Measurements from ENCODE around the gene BARHL1. TPM values are rescaled to one million over a fixed set of nuclear protein-coding genes. Genes with fewer than 3 reads are reported as not detected.

Gene BARHL1
- total RNA-seq, 1 experiment from 2014 or later = not detected

GRCh38 chr9:132590318-132591182, 8.1 kb downstream of the BARHL1 start:
- no peak for DNase-seq
- H2AFZ ChIP-seq (ENCODE audit: low read length) = no peak overlapping the region
- no peak overlapping the region for H3K9ac ChIP-seq (ENCODE audit: low read length)
- H3K79me2 ChIP-seq (ENCODE audit: low read length) = no peaks in the 10 kb centered on the region
- no peak overlapping the region for H3K27ac ChIP-seq (ENCODE audit: low read length)
- peaks cover 8% of the 10 kb centered on the region; the same call in 1 of the 2 replicates for H4K20me1 ChIP-seq (ENCODE audit: insufficient read depth, low read depth, low read length)
- H3K9me3 ChIP-seq (ENCODE audit: low read length) = no peaks in the 10 kb centered on the region
- H3K27me3 ChIP-seq (ENCODE audit: low read length) = no peaks in the 10 kb centered on the region
- H3K9me2 ChIP-seq (replicated peaks; ENCODE audit: insufficient read depth, low read length) = no peaks in the 10 kb centered on the region
- H3K4me2 ChIP-seq (ENCODE audit: low read depth, low read length, poor library complexity, severe bottlenecking) = no peak overlapping the region
- no peaks in the 10 kb centered on the region for H3K4me1 ChIP-seq (ENCODE audit: low read length)
- H3K4me3 ChIP-seq (ENCODE audit: low read length) = no peak overlapping the region
- H3K36me3 ChIP-seq (ENCODE audit: insufficient read depth, low read length) = peaks cover 1% of the 10 kb centered on the region; the same call in 1 of the 2 replicates

GRCh38 chr9:132591244-132591643, 8.8 kb downstream of the BARHL1 start:
- no peaks in the 10 kb centered on the region for H3K9me2 ChIP-seq (replicated peaks; ENCODE audit: insufficient read depth, low read length)
- no peaks in the 10 kb centered on the region for H3K27me3 ChIP-seq (ENCODE audit: low read length)
- H3K9ac ChIP-seq (ENCODE audit: low read length) = no peak overlapping the region
- H4K20me1 ChIP-seq (ENCODE audit: insufficient read depth, low read depth, low read length) = peaks cover 8% of the 10 kb centered on the region; the same call in 1 of the 2 replicates
- H3K9me3 ChIP-seq (ENCODE audit: low read length) = no peaks in the 10 kb centered on the region
- no peak overlapping the region for H3K4me2 ChIP-seq (ENCODE audit: low read depth, low read length, poor library complexity, severe bottlenecking)
- H3K4me1 ChIP-seq (ENCODE audit: low read length) = no peaks in the 10 kb centered on the region
- no peaks in the 10 kb centered on the region for H3K79me2 ChIP-seq (ENCODE audit: low read length)
- no peak for DNase-seq
- H2AFZ ChIP-seq (ENCODE audit: low read length) = no peak overlapping the region
- H3K36me3 ChIP-seq (ENCODE audit: insufficient read depth, low read length) = peaks cover 7% of the 10 kb centered on the region; the same call in 1 of the 2 replicates
- H3K27ac ChIP-seq (ENCODE audit: low read length) = no peak overlapping the region
- no peak overlapping the region for H3K4me3 ChIP-seq (ENCODE audit: low read length)

- no peaks in the 10 kb centered on the region for H3K9me3 ChIP-seq (ENCODE audit: low read length)
- no peaks in the 10 kb centered on the region for H3K9me2 ChIP-seq (replicated peaks; ENCODE audit: insufficient read depth, low read length)
- no peaks in the 10 kb centered on the region for H3K4me1 ChIP-seq (ENCODE audit: low read length)
- no peaks in the 10 kb centered on the region for H3K79me2 ChIP-seq (ENCODE audit: low read length)
- H3K27me3 ChIP-seq (ENCODE audit: low read length) = no peaks in the 10 kb centered on the region
- H3K4me2 ChIP-seq (ENCODE audit: low read depth, low read length, poor library complexity, severe bottlenecking) = no peak overlapping the region
- H3K27ac ChIP-seq (ENCODE audit: low read length) = no peak overlapping the region
- H3K36me3 ChIP-seq (ENCODE audit: insufficient read depth, low read length) = peaks cover 7% of the 10 kb centered on the region; the same call in 1 of the 2 replicates
- no peak overlapping the region for H3K4me3 ChIP-seq (ENCODE audit: low read length)
- DNase-seq = no peak
- H2AFZ ChIP-seq (ENCODE audit: low read length) = no peak overlapping the region
- no peak overlapping the region for H3K9ac ChIP-seq (ENCODE audit: low read length)
- peaks cover 8% of the 10 kb centered on the region; the same call in 1 of the 2 replicates for H4K20me1 ChIP-seq (ENCODE audit: insufficient read depth, low read depth, low read length)
Observed at GRCh38 chr9:132591751-132592314, 9.4 kb downstream of the BARHL1 start.

- H3K4me2 ChIP-seq (ENCODE audit: low read depth, low read length, poor library complexity, severe bottlenecking) = no peak overlapping the region
Observed at GRCh38 chr9:132592451-132592850, 10.0 kb downstream of the BARHL1 start.

GRCh38 chr9:132594412-132594811, 12.0 kb downstream of the BARHL1 start:
- H3K9me3 ChIP-seq (ENCODE audit: low read length) = no peaks in the 10 kb centered on the region
- no peaks in the 10 kb centered on the region for H3K79me2 ChIP-seq (ENCODE audit: low read length)
- no peak overlapping the region for H3K4me3 ChIP-seq (ENCODE audit: low read length)
- peaks cover 8% of the 10 kb centered on the region; the same call in 1 of the 2 replicates for H4K20me1 ChIP-seq (ENCODE audit: insufficient read depth, low read depth, low read length)
- no peaks in the 10 kb centered on the region for H3K4me1 ChIP-seq (ENCODE audit: low read length)
- H3K9me2 ChIP-seq (replicated peaks; ENCODE audit: insufficient read depth, low read length) = no peaks in the 10 kb centered on the region
- no peak overlapping the region for H2AFZ ChIP-seq (ENCODE audit: low read length)
- no peaks in the 10 kb centered on the region for H3K27me3 ChIP-seq (ENCODE audit: low read length)
- H3K27ac ChIP-seq (ENCODE audit: low read length) = no peak overlapping the region
- no peak for DNase-seq
- H3K9ac ChIP-seq (ENCODE audit: low read length) = no peak overlapping the region
- H3K4me2 ChIP-seq (ENCODE audit: low read depth, low read length, poor library complexity, severe bottlenecking) = no peak overlapping the region
- H3K36me3 ChIP-seq (ENCODE audit: insufficient read depth, low read length) = peaks cover 7% of the 10 kb centered on the region; the same call in 1 of the 2 replicates

More at GRCh38 chr9:132592451-132592850, 10.0 kb downstream of the BARHL1 start:
- H3K36me3 ChIP-seq (ENCODE audit: insufficient read depth, low read length) = peaks cover 7% of the 10 kb centered on the region; the same call in 1 of the 2 replicates
- H4K20me1 ChIP-seq (ENCODE audit: insufficient read depth, low read depth, low read length) = peaks cover 8% of the 10 kb centered on the region; the same call in 1 of the 2 replicates
- no peak for DNase-seq
- H3K4me1 ChIP-seq (ENCODE audit: low read length) = no peaks in the 10 kb centered on the region
- H3K27me3 ChIP-seq (ENCODE audit: low read length) = no peaks in the 10 kb centered on the region
- H2AFZ ChIP-seq (ENCODE audit: low read length) = no peak overlapping the region
- no peaks in the 10 kb centered on the region for H3K79me2 ChIP-seq (ENCODE audit: low read length)
- no peaks in the 10 kb centered on the region for H3K9me3 ChIP-seq (ENCODE audit: low read length)
- no peak overlapping the region for H3K4me3 ChIP-seq (ENCODE audit: low read length)
- H3K9me2 ChIP-seq (replicated peaks; ENCODE audit: insufficient read depth, low read length) = no peaks in the 10 kb centered on the region
- no peak overlapping the region for H3K27ac ChIP-seq (ENCODE audit: low read length)
- H3K9ac ChIP-seq (ENCODE audit: low read length) = no peak overlapping the region

- Histone ChIP-seq H3K4me1 (ENCODE audit: low read length) (no peaks in the 10 kb centered on the region), H3K9me2 (replicated peaks; ENCODE audit: insufficient read depth, low read length) (no peaks in the 10 kb centered on the region), H3K9ac (ENCODE audit: low read length) (no peak overlapping the region), H3K4me3 (ENCODE audit: low read length) (no peak overlapping the region), H2AFZ (ENCODE audit: low read length) (no peak overlapping the region), H3K4me2 (ENCODE audit: low read depth, low read length, poor library complexity, severe bottlenecking) (no peak overlapping the region), H3K9me3 (ENCODE audit: low read length) (no peaks in the 10 kb centered on the region), H3K27ac (ENCODE audit: low read length) (no peak overlapping the region), H3K79me2 (ENCODE audit: low read length) (no peaks in the 10 kb centered on the region), H3K27me3 (ENCODE audit: low read length) (no peaks in the 10 kb centered on the region), H3K36me3 (ENCODE audit: insufficient read depth, low read length) (peaks cover 7% of the 10 kb centered on the region; the same call in 1 of the 2 replicates), H4K20me1 (ENCODE audit: insufficient read depth, low read depth, low read length) (peaks cover 8% of the 10 kb centered on the region; the same call in 1 of the 2 replicates)
- no peak for DNase-seq
Observed at GRCh38 chr9:132595319-132595718, 12.9 kb downstream of the BARHL1 start.

- no peak for DNase-seq
- no peaks in the 10 kb centered on the region for H3K9me3 ChIP-seq (ENCODE audit: low read length)
- no peak overlapping the region for H3K27ac ChIP-seq (ENCODE audit: low read length)
- H3K36me3 ChIP-seq (ENCODE audit: insufficient read depth, low read length) = peaks cover 7% of the 10 kb centered on the region; the same call in 1 of the 2 replicates
- H3K4me2 ChIP-seq (ENCODE audit: low read depth, low read length, poor library complexity, severe bottlenecking) = no peak overlapping the region
- peaks cover 8% of the 10 kb centered on the region; the same call in 1 of the 2 replicates for H4K20me1 ChIP-seq (ENCODE audit: insufficient read depth, low read depth, low read length)
- H3K4me1 ChIP-seq (ENCODE audit: low read length) = no peaks in the 10 kb centered on the region
- H3K79me2 ChIP-seq (ENCODE audit: low read length) = no peaks in the 10 kb centered on the region
- no peak overlapping the region for H2AFZ ChIP-seq (ENCODE audit: low read length)
- H3K27me3 ChIP-seq (ENCODE audit: low read length) = no peaks in the 10 kb centered on the region
- no peaks in the 10 kb centered on the region for H3K9me2 ChIP-seq (replicated peaks; ENCODE audit: insufficient read depth, low read length)
- H3K4me3 ChIP-seq (ENCODE audit: low read length) = no peak overlapping the region
- H3K9ac ChIP-seq (ENCODE audit: low read length) = no peak overlapping the region
Observed at GRCh38 chr9:132596200-132596599, 13.8 kb downstream of the BARHL1 start.
